Fibroblast of villous mesenchyme (primary cell): ENCODE data around the gene SCRT2. TPM values are rescaled to one million over a fixed set of nuclear protein-coding genes. Genes with fewer than 3 reads are reported as not detected.

ENCODE experiments used
- DNase-seq: peaks from one replicate; pipeline ENCODE4 v3.0.0-alpha.2; 2010; ENCODE audit warnings: low read depth
- H3K4me3 ChIP-seq: 2 replicates; pipeline ENCODE4 v1.5.1; 2011; ENCODE audit warnings: low read depth, mild to moderate bottlenecking, low read length
- total RNA-seq: library from RNA; depleted of rRNA; stranded (reverse); fragments of >200 nt; gene quantifications from 2 replicates; pipeline ENCODE4 v1.2.3, GENCODE V29; 2012
- TF ChIP-seq, protein P1 (sequence below): IDR thresholded peaks from 2 replicates; pipeline ENCODE4 v1.5.1; 2012; ENCODE audit warnings: low read depth, mild to moderate bottlenecking, low read length; ENCODE audit not compliant: insufficient read depth

Gene SCRT2
- total RNA-seq, 1 donor, result not detected

- TF ChIP-seq, protein P1, sequence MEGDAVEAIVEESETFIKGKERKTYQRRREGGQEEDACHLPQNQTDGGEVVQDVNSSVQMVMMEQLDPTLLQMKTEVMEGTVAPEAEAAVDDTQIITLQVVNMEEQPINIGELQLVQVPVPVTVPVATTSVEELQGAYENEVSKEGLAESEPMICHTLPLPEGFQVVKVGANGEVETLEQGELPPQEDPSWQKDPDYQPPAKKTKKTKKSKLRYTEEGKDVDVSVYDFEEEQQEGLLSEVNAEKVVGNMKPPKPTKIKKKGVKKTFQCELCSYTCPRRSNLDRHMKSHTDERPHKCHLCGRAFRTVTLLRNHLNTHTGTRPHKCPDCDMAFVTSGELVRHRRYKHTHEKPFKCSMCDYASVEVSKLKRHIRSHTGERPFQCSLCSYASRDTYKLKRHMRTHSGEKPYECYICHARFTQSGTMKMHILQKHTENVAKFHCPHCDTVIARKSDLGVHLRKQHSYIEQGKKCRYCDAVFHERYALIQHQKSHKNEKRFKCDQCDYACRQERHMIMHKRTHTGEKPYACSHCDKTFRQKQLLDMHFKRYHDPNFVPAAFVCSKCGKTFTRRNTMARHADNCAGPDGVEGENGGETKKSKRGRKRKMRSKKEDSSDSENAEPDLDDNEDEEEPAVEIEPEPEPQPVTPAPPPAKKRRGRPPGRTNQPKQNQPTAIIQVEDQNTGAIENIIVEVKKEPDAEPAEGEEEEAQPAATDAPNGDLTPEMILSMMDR, result no peak
- DNase-seq, result no peak
These were observed 16.4 kb upstream of the SCRT2 start for GRCh38 chr20:692044-692443.

DNA sequence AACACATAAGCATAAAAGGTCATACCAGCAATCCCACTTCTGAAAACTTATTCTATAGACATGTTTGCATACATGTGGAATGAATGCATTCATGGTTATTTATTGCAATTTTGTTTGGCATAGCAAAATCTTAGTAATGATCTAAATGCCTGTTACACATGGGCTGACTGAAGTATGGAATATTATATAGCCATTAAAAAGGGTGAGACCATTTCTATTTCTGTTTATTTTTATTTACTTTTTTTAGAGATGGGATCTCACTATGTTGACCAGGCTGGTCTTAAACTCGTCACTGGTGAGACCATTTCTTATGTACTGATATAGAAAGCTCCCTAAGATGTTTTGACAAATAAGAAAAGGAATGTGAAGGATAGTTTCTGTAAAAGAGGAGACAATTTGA is 14.3 kb upstream of the SCRT2 start:
- TF ChIP-seq, protein P1, result no peak

More at GRCh38 chr20:692044-692443, 16.4 kb upstream of the SCRT2 start:
- no peak overlapping the region for H3K4me3 ChIP-seq

GRCh38 chr20:689348-689747 is 13.7 kb upstream of the SCRT2 start:
- TF ChIP-seq, protein P1, result no peak
- H3K4me3 ChIP-seq, result no peak overlapping the region
- DNase-seq, result no peak

More for the DNA sequence above, 14.3 kb upstream of the SCRT2 start:
- no peak overlapping the region for H3K4me3 ChIP-seq
- no peak for DNase-seq

- DNase-seq, result no peak
- H3K4me3 ChIP-seq, result no peak overlapping the region
- TF ChIP-seq, protein P1, result no peak
These were observed 13.2 kb upstream of the SCRT2 start for GRCh38 chr20:688809-689212.

GRCh38 chr20:687468-688203 is 12.0 kb upstream of the SCRT2 start:
- no peak for DNase-seq
- TF ChIP-seq, protein P1, result no peak
- no peak overlapping the region for H3K4me3 ChIP-seq

DNA sequence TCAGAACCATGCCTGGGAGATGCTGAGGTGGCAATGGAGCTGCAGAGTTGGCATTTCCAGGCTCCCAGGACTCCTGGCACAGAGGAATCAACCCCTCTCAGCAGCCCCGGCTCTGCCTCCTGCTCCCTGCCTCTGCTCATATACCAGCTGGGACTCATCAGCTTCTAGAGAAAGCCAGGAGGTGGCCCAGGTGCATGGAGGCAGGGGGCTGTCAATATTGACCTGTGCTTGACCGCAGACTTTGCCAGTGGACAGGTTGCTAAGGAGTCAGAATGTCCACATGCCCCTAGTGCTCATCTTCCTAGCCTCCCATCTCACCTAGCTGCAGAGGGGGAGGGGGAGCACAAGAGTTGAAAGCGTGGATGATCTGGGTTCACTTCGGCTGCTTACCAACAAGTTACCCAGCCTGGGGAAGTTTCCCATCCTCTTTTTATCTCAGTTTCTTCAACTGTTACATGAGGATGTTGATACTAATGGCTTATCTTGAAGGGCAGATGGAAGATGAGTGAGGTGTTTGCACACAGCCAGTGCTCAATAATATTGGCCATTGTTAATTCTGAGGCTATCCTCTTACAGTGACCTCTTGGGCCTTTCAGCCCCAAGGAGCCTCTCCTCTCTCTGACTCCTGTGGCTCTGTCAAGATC is 9.2 kb upstream of the SCRT2 start:
- DNase-seq, result no peak
- H3K4me3 ChIP-seq, result no peak overlapping the region
- TF ChIP-seq, protein P1, result no peak
